ENCODE data around the gene KRT2.

Gene KRT2

DNA sequence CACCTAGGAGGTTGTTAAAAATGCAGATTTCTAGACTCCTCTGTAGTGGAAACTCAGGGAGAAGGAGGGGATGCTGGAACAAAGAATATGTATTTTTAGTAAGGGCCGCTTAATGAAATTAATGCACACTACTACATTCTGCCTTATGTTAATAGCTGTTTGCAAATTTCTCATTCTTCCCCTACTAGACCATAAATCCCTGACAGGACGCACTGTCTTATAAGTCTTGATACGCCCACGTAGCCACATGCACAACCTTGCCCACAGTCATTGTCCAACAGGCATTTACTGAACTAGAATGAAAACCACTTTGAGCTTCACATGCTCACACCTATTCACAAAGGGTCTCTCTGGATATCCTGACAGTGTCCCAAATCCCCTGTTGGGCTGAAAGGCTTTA is 10.5 kb downstream of the KRT2 start:
- DNase-seq (ENCODE audit: low read depth): no peak

GRCh38 chr12:52637299-52637698 is 14.7 kb downstream of the KRT2 start:
- DNase-seq (ENCODE audit: low read depth): no peak

DNA sequence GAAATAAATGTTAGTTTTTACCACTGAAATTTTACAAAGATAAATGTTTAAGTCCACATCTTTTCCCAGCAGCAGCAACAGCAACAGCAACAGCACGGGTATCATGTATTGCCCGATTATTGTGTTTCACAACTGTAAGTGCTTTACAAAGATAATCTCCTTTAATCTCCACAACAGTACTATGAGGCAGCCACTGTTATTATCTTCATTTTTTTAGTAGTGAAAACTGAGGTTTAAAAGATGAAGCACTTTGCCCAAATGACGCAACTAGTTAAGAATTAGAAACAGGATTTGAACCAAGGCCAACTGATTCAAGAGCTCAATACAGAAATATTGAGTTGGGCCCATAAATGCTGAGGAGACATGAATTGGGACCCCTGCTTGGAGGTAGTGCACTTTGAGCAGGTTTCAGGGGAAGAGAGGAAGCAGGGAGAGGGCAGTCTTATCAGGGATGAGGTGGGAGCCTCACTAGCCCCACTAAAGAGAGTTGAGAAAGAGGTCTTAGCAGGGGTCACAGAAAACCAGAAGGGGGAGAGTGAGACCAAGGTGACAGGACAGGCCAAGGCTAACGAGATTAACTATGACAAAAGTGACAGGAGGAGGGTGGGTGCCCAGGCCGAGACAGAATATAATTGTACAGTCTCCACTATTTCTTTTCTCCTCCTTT is 15.3 kb downstream of the KRT2 start:
- no peak for DNase-seq (ENCODE audit: low read depth)

DNA sequence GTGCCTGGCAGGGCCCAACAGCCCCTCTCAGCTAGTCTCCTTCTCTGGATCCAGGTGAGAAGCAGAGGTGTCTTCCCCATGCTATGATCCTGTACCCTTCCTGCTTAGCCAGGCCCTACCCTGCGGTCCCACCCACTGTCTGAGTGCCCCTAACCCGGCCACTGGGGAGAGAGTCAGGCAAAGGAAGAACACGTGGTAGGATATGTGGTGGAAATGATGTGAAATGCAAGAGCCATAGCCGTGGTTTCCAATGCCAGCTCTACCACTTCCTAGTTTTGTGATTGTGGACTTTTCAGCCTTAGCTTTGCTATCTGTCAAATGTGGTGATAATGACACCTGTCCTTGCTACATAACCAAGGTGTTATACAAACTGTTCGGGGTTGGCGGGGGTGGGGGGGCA is 15.8 kb downstream of the KRT2 start:
- DNase-seq (ENCODE audit: low read depth): no peak

DNA sequence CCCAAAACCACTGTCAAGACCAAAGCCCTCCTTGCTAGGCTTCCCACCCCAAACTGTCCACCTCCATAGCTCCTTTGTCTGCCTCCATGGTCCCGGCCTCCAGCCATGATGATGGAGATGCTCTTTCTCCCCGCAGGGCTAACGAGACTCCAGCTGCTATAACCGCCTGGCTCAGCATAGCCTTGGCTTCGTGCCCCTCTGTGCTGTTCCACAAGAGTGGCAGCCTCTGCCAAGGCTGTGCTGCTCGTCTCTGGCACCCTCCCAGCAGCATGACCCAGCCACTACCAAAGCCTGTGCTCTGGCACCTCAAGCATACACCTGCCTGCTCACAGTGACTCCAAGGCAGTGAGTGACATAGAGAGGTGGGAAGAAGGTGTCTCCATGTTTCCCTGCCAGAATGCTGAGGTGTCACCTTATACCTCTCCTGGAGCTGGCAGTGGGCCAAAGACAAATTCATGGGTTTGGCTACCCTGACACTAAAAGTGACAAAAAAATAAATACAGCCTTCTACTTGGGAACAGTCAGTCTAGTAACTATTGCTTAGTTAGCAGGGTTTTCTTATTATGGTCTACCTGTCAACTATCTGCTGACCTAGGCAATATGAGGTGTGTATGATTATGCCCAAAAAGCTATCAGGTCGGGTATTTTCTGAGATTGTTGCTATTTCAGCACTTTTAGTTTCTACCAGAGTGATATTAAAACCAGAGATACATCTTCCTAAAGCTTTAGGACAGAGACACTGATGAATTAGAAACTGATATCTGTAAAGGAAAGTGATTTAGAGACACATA is 17.6 kb downstream of the KRT2 start:
- no peak for DNase-seq (ENCODE audit: low read depth)

DNA sequence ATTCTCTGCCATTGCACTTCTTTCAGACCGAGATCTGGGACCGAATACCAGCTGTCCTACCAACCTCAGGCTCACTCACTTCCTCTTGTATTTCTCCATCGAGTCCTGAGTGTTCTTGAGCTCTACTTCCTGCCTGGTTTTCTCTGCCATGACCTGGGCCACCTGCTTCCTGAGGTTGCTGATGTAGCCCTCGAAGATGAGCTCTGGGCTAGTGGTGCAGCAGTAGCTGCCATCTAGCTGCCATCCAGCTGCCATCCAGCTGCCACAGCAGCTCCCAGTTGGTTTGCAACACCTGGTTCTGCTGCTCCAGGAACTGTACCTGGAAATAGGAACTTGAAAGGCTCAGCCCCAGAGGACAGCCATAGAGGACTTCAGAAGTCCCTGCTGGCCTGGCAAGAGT is 18.6 kb downstream of the KRT2 start:
- DNase-seq (ENCODE audit: low read depth): no peak

- no peak for DNase-seq (ENCODE audit: low read depth)
Measured at GRCh38 chr12:52632656-52633055, 19.4 kb downstream of the KRT2 start.

DNA sequence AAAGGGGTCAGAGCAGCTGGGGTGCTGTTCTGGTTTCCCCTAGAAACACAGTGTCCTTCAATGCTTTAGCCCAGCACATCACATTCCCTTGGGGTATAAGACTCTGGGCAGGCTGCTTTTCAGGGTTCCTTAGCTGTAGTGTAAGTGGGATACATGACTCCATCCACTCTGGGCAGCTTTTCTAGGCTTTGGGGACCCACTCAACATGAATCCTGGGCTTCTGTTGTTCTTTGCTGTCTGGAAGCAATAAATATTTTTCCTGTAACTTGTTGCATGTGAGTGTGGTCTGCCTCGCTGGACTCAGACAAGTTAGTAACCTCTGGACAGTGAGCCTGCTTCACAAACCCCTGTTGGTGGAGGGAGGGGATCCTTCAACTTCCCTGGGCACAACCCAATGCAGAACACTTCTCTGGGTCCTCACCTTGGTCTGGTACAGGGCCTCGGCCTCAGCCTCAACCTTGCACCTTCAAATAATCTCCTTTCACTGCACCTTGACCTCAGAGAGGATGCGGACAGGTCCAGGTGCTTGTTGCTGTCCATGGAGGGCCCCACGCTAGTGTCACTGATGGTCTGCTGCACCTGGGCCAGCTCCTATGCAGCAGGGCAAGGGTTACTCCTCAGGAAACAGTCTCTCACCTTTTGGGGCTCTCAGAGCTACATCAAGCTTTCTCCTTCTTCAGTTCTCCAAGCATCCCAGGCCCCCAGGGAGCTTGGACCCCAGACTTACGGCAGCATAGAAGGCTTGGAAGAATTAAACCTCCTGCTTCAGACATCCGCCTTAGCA is 20.1 kb downstream of the KRT2 start:
- no peak for DNase-seq (ENCODE audit: low read depth)

- no peak for DNase-seq (ENCODE audit: low read depth)
Measured at GRCh38 chr12:52631264-52631663, 20.7 kb downstream of the KRT2 start.

DNA sequence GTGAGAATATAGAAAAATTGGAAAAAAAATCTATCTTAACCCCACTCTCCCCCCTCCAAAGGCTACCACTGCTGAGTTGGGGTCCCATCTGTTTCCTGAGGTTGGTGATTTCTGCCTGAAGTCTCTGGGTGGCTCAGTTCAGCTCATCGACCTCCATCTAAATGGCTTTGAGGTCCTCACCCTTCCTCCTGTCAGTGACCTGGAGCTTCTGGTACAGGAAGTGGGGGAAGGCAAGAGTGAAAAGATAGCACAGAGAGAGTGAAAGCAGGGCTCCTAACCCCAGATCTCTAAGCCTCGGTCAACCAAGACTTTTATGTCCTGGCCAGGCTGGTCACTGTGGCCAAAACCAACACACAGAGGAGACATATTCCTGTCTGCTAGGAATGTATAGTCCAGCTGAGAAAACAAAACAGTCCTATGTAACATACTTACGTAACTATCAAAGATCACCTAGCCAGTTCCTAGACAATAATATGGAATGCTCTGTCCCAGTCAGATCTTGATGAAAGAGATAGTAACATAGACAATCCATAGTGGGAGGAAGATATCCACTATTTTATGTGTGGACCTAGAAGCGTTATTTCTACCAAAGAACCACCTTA is 21.3 kb downstream of the KRT2 start:
- DNase-seq (ENCODE audit: low read depth): no peak

GRCh38 chr12:52630008-52630500 is 22.0 kb downstream of the KRT2 start:
- no peak for DNase-seq (ENCODE audit: low read depth)

GRCh38 chr12:52629281-52630007 is 22.6 kb downstream of the KRT2 start:
- DNase-seq (ENCODE audit: low read depth): no peak

GRCh38 chr12:52628841-52629240 is 23.2 kb downstream of the KRT2 start:
- no peak for DNase-seq (ENCODE audit: low read depth)

GRCh38 chr12:52628111-52628507 is 23.9 kb downstream of the KRT2 start:
- no peak for DNase-seq (ENCODE audit: low read depth)

GRCh38 chr12:52627395-52628110 is 24.5 kb downstream of the KRT2 start:
- DNase-seq (ENCODE audit: low read depth): no peak

DNA sequence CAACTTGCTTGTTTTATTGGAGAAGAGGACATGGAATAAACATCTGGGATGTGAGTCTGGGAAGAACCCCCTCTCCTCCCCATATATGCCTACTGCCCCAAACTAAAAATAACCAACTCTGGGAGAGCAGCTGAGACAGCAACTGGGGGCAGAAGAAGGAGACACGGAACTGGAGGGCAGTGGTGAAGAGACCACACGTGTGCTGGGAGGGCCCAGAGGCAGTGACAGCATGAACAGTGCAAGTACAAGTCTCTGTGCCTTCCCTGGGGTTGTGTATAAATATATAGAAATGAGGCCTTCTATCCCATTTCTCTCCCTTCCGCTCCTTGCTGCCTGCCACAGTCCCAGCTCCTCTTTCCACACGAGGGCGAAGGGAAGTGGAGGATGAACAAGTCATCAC is 29.7 kb downstream of the KRT2 start:
- DNase-seq (ENCODE audit: low read depth): no peak

- DNase-seq (ENCODE audit: low read depth): no peak
Measured at GRCh38 chr12:52618866-52619265, 33.1 kb downstream of the KRT2 start.

- DNase-seq (ENCODE audit: low read depth): no peak
Measured at GRCh38 chr12:52618216-52618615, 33.8 kb downstream of the KRT2 start, which contains the start of gene KRT73. Gene KRT73 (minus strand): TSS chr12:52618559. CDS start chr12:52618524, 35 bp downstream.

GRCh38 chr12:52617403-52617785 is 34.6 kb downstream of the KRT2 start:
- DNase-seq (ENCODE audit: low read depth): no peak

- no peak for DNase-seq (ENCODE audit: low read depth)
Measured at GRCh38 chr12:52616680-52617402, 35.2 kb downstream of the KRT2 start.

All from T follicular helper cell (primary cell).